ENCODE measurements around the gene PNKP. TPM values are rescaled to one million over a fixed set of nuclear protein-coding genes. Genes with fewer than 3 reads are reported as not detected.

Gene PNKP
- total and polyA plus RNA-seq, 9 of the 15 experiments (the other 6 are each of a cell fraction or from before 2014, with no cell fraction given) = 2.8 to 85.4 (median 25.3) TPM

- TF ChIP-seq ZNF274 (IDR thresholded peaks at IDR 0.05; ENCODE audit: borderline replicate concordance, low read depth, low read length) = no peak
- TF ChIP-seq SMARCB1 (IDR thresholded peaks at IDR 0.05; ENCODE audit: insufficient read length, low read depth) = no peak
- no peak for TF ChIP-seq HDAC3 (IDR thresholded peaks at IDR 0.05; ENCODE audit: borderline replicate concordance, partially characterized antibody)
- TF ChIP-seq ZNF23 (CRISPR knock-in tag; IDR thresholded peaks at IDR 0.05) = no peak
- TF ChIP-seq RFX1 (IDR thresholded peaks at IDR 0.05) = no peak
- TF ChIP-seq SAP30 (IDR thresholded peaks at IDR 0.05; ENCODE audit: borderline replicate concordance, insufficient read depth, low read depth, low read length, poor library complexity, severe bottlenecking) = no peak
- TF ChIP-seq NR2C1 (IDR thresholded peaks at IDR 0.05) = peak; percentile 85
- peak; percentile 78; the same call in 1 of the 2 replicates for TF ChIP-seq NR2C1 (tag; IDR thresholded peaks at IDR 0.05)
- no peak for TF ChIP-seq ZBTB5 (IDR thresholded peaks at IDR 0.05)
- no peak for TF ChIP-seq ZNF740 (CRISPR knock-in tag; IDR thresholded peaks at IDR 0.05)
- TF ChIP-seq ZNF740 (tag; IDR thresholded peaks at IDR 0.05) = no peak
- TF ChIP-seq TBP (optimal IDR thresholded peaks at IDR 0.05; ENCODE audit: low read depth, low read length) = peak; percentile 58
- no peak for TF ChIP-seq HBP1 (CRISPR knock-in tag; IDR thresholded peaks at IDR 0.05)
- no peak for TF ChIP-seq ZNF253 (CRISPR knock-in tag; conservative IDR thresholded peaks at IDR 0.05)
- no peak for TF ChIP-seq ZNF785 (CRISPR knock-in tag; IDR thresholded peaks at IDR 0.05)
- peak; percentile 93 for TF ChIP-seq ZNF584 (CRISPR knock-in tag; IDR thresholded peaks at IDR 0.05; ENCODE audit: low read depth)
- peak; percentile 32 for TF ChIP-seq XRCC5 (IDR thresholded peaks at IDR 0.05; ENCODE audit: low read depth, low read length)
- peak; percentile 95 for TF ChIP-seq FOXJ2 (tag; IDR thresholded peaks at IDR 0.05)
Observed at GRCh38 chr19:49877020-49877878, 9.9 kb upstream of the PNKP start, which contains the start of the genes AKT1S1 and TBC1D17 (continued).
